Lower lobe of right lung (tissue), 2 donors: Measurements from ENCODE around the gene FAM219A. TPM values are rescaled to one million over a fixed set of nuclear protein-coding genes. Genes with fewer than 3 reads are reported as not detected.
"Not testable (repeated sequence)": the region's sequence is repeated elsewhere in the genome, so short reads cannot be mapped to it uniquely, and the experiment has no call there.

Experiments used
- ATAC-seq, 2 donors: fragments of 200-7000 bp; cut with Tn5 transposase; one replicate each; pipeline ENCODE4 v1.9.1; 2020 to 2022; ENCODE audit warnings: mild to moderate bottlenecking in 2 of 2, moderate library complexity in 2 of 2
- DNase-seq: peaks from one replicate; pipeline ENCODE4 v3.0.0-alpha.2; 2020
- H3K27ac ChIP-seq: fragments of 200-600 bp; one replicate; pipeline ENCODE4 v1.8.0; 2022
- H3K27me3 ChIP-seq: fragments of 200-600 bp; one replicate; pipeline ENCODE4 v1.8.0; 2022; ENCODE audit warnings: low read depth
- H3K36me3 ChIP-seq: fragments of 200-600 bp; one replicate; pipeline ENCODE4 v1.8.0; 2022; ENCODE audit warnings: mild to moderate bottlenecking
- H3K4me1 ChIP-seq: fragments of 200-600 bp; one replicate; pipeline ENCODE4 v1.8.0; 2022
- H3K4me3 ChIP-seq: fragments of 200-600 bp; one replicate; pipeline ENCODE4 v1.8.0; 2022; ENCODE audit warnings: mild to moderate bottlenecking
- H3K9me3 ChIP-seq: fragments of 200-600 bp; one replicate; pipeline ENCODE4 v1.8.0; 2022
- intact Hi-C: fragments of 100-400 bp; cut with DNase I; formaldehyde crosslinking; loops from one replicate; pipeline ENCODE4 v1.11.0; 2022
- total RNA-seq: library from RNA; stranded (reverse); fragmentation: NEBNext Ultra II Directional; extraction: Animal tissue kit (Norgen Biotek cat#: 25700); gene quantifications from one replicate; pipeline ENCODE4 v1.2.1, GENCODE V29; 2021
- TF ChIP-seq, protein P1 (sequence below): fragments of 200-600 bp; IDR thresholded peaks from one replicate; pipeline ENCODE4 v1.8.0; 2022; ENCODE audit warnings: antibody characterized with exemption, mild to moderate bottlenecking
- donor health status: DM: no; HTN: yes; CAD: no; lungs with severe emphysema.

FAM219A gene
- total RNA-seq, 1 donor from 2014 or later: 24.5 TPM

DNA sequence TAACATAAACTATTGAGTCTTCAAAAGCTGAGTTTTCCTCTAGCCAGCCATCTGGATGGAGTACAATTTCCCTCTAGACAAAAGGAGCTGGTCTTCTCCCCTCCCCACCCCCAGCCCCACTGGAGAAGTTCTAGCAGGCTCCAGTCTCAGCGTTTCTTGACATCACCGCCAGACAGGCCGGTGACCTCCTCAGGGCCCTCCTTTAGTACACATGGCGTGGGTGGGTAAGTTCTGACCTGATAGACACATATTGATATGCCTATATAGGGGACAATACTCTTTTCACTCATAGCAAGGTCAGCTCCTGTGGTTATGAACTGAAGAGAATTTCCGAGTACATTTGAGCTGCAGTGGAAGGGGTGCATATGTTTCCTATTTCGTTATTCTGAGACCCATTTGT lies 27.5 kb upstream of the FAM219A start:
- ATAC-seq (no peak), DNase-seq (no peak)
- H3K27me3 ChIP-seq: no peaks in the 10 kb centered on the region
- H3K27ac ChIP-seq: no peak overlapping the region
- no peaks in the 10 kb centered on the region for H3K4me1 ChIP-seq
- TF ChIP-seq, protein P1, sequence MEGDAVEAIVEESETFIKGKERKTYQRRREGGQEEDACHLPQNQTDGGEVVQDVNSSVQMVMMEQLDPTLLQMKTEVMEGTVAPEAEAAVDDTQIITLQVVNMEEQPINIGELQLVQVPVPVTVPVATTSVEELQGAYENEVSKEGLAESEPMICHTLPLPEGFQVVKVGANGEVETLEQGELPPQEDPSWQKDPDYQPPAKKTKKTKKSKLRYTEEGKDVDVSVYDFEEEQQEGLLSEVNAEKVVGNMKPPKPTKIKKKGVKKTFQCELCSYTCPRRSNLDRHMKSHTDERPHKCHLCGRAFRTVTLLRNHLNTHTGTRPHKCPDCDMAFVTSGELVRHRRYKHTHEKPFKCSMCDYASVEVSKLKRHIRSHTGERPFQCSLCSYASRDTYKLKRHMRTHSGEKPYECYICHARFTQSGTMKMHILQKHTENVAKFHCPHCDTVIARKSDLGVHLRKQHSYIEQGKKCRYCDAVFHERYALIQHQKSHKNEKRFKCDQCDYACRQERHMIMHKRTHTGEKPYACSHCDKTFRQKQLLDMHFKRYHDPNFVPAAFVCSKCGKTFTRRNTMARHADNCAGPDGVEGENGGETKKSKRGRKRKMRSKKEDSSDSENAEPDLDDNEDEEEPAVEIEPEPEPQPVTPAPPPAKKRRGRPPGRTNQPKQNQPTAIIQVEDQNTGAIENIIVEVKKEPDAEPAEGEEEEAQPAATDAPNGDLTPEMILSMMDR: no peak
- no peaks in the 10 kb centered on the region for H3K9me3 ChIP-seq
- intact Hi-C loops: no loop called here
- H3K4me3 ChIP-seq: no peak overlapping the region
- no peaks in the 10 kb centered on the region for H3K36me3 ChIP-seq

DNA sequence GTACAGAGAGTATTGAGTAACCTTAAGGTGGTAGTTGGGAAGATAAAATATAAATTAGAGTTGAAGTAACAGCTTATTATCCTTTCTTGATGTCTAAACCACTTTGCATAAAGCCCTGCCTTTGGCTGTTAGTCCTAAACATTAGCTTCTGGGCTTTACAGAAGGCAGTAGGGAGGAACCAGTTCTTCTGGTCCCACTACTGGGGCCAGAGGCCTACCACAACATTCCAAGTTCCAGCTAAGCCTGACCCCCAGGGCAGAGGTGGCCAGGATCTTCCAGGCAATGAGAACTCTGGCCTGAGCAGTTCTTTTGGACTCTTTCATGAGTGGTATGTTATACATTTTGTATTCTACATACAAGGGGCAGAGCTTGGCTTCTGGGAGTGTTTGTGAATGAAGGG lies 26.3 kb upstream of the FAM219A start:
- no peak overlapping the region for H3K27ac ChIP-seq
- intact Hi-C loops: no loop called here
- ATAC-seq (no peak), DNase-seq (no peak)
- H3K4me3 ChIP-seq: no peak overlapping the region
- H3K9me3 ChIP-seq: no peaks in the 10 kb centered on the region
- no peaks in the 10 kb centered on the region for H3K4me1 ChIP-seq
- no peaks in the 10 kb centered on the region for H3K36me3 ChIP-seq
- no peaks in the 10 kb centered on the region for H3K27me3 ChIP-seq
- TF ChIP-seq, protein P1: no peak

DNA sequence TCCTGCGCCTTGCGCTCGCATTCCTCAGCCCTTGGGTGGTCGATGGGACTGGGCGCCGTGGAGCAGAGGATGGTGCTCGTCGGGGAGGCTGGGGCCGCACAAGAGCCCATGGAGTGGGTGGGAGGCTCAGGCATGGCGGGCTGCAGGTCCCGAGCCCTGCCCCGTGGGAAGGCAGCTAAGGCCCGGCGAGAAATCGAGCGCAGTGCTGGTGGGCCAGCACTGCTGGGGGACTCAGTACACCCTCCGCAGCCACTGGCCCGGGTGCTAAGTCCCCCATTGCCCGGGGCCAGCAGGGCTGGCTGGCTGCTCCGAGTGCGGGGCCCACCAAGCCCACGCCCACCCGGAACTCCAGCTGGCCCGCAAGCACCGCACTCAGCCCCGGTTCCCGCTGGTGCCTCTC lies 24.4 kb upstream of the FAM219A start:
- H3K27ac ChIP-seq, ATAC-seq, H3K9me3 ChIP-seq, H3K4me1 ChIP-seq, H3K4me3 ChIP-seq, H3K36me3 ChIP-seq, H3K27me3 ChIP-seq, DNase-seq, intact Hi-C loops: not testable (repeated sequence)

DNA sequence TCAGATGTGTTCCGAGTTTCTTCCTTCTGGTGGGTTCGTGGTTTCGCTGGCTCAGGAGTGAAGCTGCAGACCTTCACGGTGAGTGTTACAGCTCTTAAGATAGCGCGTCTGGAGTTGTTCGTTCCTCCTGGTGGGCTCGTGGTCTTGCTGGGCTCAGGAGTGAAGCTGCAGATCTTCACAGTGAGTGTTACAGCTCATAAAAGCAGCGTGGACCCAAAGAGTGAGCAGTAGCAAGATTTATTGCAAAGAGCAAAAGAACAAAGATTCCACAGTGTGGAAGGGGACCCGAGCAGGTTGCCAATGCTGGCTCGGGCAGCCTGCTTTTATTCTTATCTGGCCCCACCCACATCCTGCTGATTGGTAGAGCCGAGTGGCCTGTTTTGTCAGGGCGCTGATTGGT lies 23.2 kb upstream of the FAM219A start:
- H3K4me3 ChIP-seq, intact Hi-C loops, H3K9me3 ChIP-seq, H3K27me3 ChIP-seq, H3K27ac ChIP-seq, ATAC-seq, H3K4me1 ChIP-seq, DNase-seq, H3K36me3 ChIP-seq: not testable (repeated sequence)

DNA sequence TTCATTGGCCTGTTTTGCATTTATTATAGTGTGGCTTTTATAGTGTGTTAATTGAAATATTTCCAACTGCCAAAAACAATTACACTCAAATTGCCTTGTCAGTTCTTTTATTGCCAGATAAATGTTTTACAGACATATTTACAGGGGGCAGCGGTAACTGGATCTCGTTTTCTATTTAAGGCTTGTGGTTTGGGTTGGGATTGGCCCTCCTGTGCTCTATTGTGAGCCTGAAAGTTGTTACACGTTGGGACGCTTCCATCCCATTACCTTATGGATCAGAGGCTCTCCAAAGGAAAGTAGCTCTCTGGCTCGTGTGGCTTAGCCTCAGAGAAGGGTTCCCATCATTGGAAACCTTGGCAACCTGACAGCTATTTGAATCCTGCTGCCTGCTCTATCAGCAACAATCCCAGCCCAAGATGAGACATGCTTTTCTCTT lies 21.1 kb upstream of the FAM219A start:
- TF ChIP-seq, protein P1: no peak
- intact Hi-C loops: no loop called here
- no peaks in the 10 kb centered on the region for H3K9me3 ChIP-seq
- ATAC-seq (no peak), DNase-seq (no peak)
- no peaks in the 10 kb centered on the region for H3K4me1 ChIP-seq
- H3K36me3 ChIP-seq: no peaks in the 10 kb centered on the region
- no peaks in the 10 kb centered on the region for H3K27me3 ChIP-seq
- H3K4me3 ChIP-seq: no peak overlapping the region
- H3K27ac ChIP-seq: no peak overlapping the region

DNA sequence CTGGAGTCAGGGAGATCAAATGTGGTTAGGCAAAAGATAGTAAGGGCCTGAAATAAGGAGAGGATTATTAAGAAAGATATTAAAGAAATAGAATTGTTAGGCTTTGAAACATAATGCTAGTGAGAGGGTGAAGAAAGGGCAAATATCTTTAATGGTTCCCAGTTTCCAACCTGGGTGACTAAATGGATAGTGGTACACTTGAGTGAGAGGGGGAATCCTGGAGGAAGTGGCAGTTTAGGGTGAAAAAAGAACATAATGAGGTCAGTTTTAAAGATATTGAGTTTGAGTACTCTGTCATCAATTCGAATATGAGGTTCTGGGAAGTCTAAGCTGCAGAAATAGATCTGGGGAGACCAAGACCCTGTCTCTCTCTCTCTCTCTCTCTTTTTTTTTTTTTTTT lies 19.2 kb upstream of the FAM219A start:
- DNase-seq: no peak
- H3K36me3 ChIP-seq: no peaks in the 10 kb centered on the region
- no peaks in the 10 kb centered on the region for H3K4me1 ChIP-seq
- H3K27me3 ChIP-seq: no peaks in the 10 kb centered on the region
- TF ChIP-seq, protein P1: no peak
- no peak overlapping the region for H3K4me3 ChIP-seq
- no peaks in the 10 kb centered on the region for H3K9me3 ChIP-seq
- H3K27ac ChIP-seq: no peak overlapping the region
- ATAC-seq: no peak
- intact Hi-C loops: no loop called here

DNA sequence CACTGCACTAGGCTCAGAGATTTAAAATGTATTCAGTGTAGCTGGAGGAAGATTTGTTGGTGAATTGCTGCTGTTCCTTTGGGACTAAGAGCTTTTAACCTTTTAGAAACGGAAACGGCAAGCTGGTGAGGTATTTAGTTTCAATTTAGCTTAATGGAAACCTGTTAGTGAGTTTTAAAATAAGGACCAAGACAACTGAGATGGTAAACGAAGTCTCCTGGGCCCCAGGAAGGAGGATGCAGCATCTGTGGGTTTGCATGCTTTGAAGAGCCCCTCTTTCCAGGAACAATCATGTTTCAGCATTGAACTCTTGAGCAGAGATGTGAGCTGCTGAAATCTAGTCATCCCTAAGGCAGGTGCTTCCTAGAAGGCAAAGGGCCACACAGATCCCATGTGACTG lies 16.7 kb upstream of the FAM219A start:
- Histone ChIP-seq H3K4me1 (no peaks in the 10 kb centered on the region), H3K27ac (no peak overlapping the region), H3K4me3 (no peak overlapping the region), H3K27me3 (no peaks in the 10 kb centered on the region), H3K9me3 (no peaks in the 10 kb centered on the region), H3K36me3 (no peaks in the 10 kb centered on the region)
- intact Hi-C loops: no loop called here
- DNase-seq (no peak), ATAC-seq (no peak)
- TF ChIP-seq, protein P1: no peak
